WTC11 (cell line): Measurements from ENCODE around the gene NUP62. TPM values are rescaled to one million over a fixed set of nuclear protein-coding genes. Genes with fewer than 3 reads are reported as not detected.

ENCODE experiments used
- CREM ChIP-seq: sonication (generic); formaldehyde crosslinking; IDR thresholded peaks from 2 replicates; pipeline ENCODE4 v1.8.1; 2022; ENCODE audit warnings: mild to moderate bottlenecking, missing genetic modification reagents, moderate library complexity
- E2F1 ChIP-seq: sonication (generic); formaldehyde crosslinking; IDR thresholded peaks from 2 replicates; pipeline ENCODE4 v1.8.0; 2022; ENCODE audit warnings: mild to moderate bottlenecking, missing genetic modification reagents
- FOXP1 ChIP-seq: sonication (generic); formaldehyde crosslinking; IDR thresholded peaks from 2 replicates; pipeline ENCODE4 v1.8.0; 2022; ENCODE audit warnings: missing genetic modification reagents, mild to moderate bottlenecking, moderate library complexity, borderline replicate concordance
- IRF2 ChIP-seq: sonication (generic); formaldehyde crosslinking; IDR thresholded peaks from 2 replicates; pipeline ENCODE4 v1.8.0; 2022; ENCODE audit warnings: low read depth, missing genetic modification reagents, borderline replicate concordance
- MAX ChIP-seq: sonication (generic); formaldehyde crosslinking; IDR thresholded peaks from 2 replicates; pipeline ENCODE4 v1.8.0; 2022; ENCODE audit warnings: mild to moderate bottlenecking, missing genetic modification reagents
- NR3C1 ChIP-seq: sonication (generic); formaldehyde crosslinking; conservative IDR thresholded peaks from 2 replicates; pipeline ENCODE4 v1.8.1; 2023; ENCODE audit warnings: low read depth, mild to moderate bottlenecking, missing genetic modification reagents
- TEAD4 ChIP-seq: sonication (generic); formaldehyde crosslinking; IDR thresholded peaks from 2 replicates; pipeline ENCODE4 v1.8.0; 2022; ENCODE audit warnings: mild to moderate bottlenecking, missing genetic modification reagents
- ZNF263 ChIP-seq: sonication (generic); formaldehyde crosslinking; IDR thresholded peaks from 2 replicates; pipeline ENCODE4 v1.8.1; 2022; ENCODE audit warnings: low read depth, mild to moderate bottlenecking, moderate library complexity, missing genetic modification reagents
- ZNF317 ChIP-seq: sonication (generic); formaldehyde crosslinking; IDR thresholded peaks from 2 replicates; pipeline ENCODE4 v1.8.1; 2023; ENCODE audit warnings: low read depth, mild to moderate bottlenecking, moderate library complexity, missing genetic modification reagents, borderline replicate concordance
- ZNF425 ChIP-seq: fragments of 250-450 bp; sonication (Bioruptor Pico); conservative IDR thresholded peaks from 2 replicates; pipeline ENCODE4 v1.9.0; 2021; ENCODE audit warnings: mild to moderate bottlenecking
- total RNA-seq: library from RNA; stranded (reverse); gene quantifications from 3 replicates; pipeline ENCODE4 v1.2.3, GENCODE V29; 2021
- TF ChIP-seq, protein P1 (sequence below): sonication (generic); formaldehyde crosslinking; IDR thresholded peaks from 2 replicates; pipeline ENCODE4 v1.8.0; 2022; ENCODE audit warnings: mild to moderate bottlenecking, missing genetic modification reagents
- TF ChIP-seq, protein P2 (sequence below): sonication (generic); formaldehyde crosslinking; IDR thresholded peaks from 2 replicates; pipeline ENCODE4 v1.8.0; 2022; ENCODE audit warnings: missing genetic modification reagents
- TF ChIP-seq, protein P3 (sequence below): sonication (generic); formaldehyde crosslinking; conservative IDR thresholded peaks from 2 replicates; pipeline ENCODE4 v1.8.1; 2023; ENCODE audit warnings: mild to moderate bottlenecking, low read depth, missing genetic modification reagents, moderate library complexity

NUP62 gene
- total RNA-seq, 1 experiment from 2014 or later, result 87.1 TPM

DNA sequence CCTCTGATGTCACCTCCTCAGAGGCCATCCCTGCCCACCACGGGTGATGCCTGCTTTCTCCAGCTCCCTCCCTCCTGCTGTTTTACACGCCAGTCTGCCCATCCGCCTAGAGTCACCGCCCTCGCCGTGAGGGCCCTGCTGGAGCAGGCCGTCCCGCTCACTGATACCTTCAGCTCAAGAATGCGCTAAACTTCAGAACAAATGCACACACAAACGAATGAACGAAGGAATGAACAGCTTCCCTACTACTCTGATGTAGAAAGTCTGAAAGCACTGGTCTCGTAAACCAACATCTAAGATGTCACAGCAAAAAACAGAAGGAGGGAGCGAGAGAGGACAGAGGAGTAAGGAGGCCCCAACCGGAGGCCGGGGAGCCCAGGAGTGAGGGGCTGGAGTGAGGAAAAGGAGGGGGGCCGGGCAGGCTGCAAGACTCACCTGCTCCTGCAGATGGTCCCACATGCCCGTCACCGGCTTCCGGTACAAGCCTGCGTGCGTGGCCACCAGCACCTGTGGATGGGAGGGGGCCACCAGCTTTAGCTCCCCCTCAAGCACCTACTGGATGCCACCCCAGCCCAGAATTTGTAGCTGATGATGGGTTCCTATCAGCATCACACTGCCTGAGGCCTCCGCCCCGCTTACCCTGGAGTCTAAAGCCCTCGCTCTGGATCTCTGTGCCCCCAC is 65.9 kb downstream of the NUP62 start (continued):
- TF ChIP-seq, protein P1, sequence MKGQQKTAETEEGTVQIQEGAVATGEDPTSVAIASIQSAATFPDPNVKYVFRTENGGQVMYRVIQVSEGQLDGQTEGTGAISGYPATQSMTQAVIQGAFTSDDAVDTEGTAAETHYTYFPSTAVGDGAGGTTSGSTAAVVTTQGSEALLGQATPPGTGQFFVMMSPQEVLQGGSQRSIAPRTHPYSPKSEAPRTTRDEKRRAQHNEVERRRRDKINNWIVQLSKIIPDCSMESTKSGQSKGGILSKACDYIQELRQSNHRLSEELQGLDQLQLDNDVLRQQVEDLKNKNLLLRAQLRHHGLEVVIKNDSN (CRISPR knock-in tag), result no peak
- TF ChIP-seq E2F1 (CRISPR knock-in tag) (no peak), ZNF317 (CRISPR knock-in tag) (no peak), IRF2 (CRISPR knock-in tag) (no peak), NR3C1 (CRISPR knock-in tag) (no peak), CREM (CRISPR knock-in tag) (no peak), FOXP1 (CRISPR knock-in tag) (no peak), ZNF263 (no peak), MAX (no peak), TEAD4 (CRISPR knock-in tag) (no peak), ZNF425 (CRISPR knock-in tag) (no peak)
- TF ChIP-seq, protein P2, sequence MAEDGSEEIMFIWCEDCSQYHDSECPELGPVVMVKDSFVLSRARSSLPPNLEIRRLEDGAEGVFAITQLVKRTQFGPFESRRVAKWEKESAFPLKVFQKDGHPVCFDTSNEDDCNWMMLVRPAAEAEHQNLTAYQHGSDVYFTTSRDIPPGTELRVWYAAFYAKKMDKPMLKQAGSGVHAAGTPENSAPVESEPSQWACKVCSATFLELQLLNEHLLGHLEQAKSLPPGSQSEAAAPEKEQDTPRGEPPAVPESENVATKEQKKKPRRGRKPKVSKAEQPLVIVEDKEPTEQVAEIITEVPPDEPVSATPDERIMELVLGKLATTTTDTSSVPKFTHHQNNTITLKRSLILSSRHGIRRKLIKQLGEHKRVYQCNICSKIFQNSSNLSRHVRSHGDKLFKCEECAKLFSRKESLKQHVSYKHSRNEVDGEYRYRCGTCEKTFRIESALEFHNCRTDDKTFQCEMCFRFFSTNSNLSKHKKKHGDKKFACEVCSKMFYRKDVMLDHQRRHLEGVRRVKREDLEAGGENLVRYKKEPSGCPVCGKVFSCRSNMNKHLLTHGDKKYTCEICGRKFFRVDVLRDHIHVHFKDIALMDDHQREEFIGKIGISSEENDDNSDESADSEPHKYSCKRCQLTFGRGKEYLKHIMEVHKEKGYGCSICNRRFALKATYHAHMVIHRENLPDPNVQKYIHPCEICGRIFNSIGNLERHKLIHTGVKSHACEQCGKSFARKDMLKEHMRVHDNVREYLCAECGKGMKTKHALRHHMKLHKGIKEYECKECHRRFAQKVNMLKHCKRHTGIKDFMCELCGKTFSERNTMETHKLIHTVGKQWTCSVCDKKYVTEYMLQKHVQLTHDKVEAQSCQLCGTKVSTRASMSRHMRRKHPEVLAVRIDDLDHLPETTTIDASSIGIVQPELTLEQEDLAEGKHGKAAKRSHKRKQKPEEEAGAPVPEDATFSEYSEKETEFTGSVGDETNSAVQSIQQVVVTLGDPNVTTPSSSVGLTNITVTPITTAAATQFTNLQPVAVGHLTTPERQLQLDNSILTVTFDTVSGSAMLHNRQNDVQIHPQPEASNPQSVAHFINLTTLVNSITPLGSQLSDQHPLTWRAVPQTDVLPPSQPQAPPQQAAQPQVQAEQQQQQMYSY (CRISPR knock-in tag), result no peak
- TF ChIP-seq, protein P3, sequence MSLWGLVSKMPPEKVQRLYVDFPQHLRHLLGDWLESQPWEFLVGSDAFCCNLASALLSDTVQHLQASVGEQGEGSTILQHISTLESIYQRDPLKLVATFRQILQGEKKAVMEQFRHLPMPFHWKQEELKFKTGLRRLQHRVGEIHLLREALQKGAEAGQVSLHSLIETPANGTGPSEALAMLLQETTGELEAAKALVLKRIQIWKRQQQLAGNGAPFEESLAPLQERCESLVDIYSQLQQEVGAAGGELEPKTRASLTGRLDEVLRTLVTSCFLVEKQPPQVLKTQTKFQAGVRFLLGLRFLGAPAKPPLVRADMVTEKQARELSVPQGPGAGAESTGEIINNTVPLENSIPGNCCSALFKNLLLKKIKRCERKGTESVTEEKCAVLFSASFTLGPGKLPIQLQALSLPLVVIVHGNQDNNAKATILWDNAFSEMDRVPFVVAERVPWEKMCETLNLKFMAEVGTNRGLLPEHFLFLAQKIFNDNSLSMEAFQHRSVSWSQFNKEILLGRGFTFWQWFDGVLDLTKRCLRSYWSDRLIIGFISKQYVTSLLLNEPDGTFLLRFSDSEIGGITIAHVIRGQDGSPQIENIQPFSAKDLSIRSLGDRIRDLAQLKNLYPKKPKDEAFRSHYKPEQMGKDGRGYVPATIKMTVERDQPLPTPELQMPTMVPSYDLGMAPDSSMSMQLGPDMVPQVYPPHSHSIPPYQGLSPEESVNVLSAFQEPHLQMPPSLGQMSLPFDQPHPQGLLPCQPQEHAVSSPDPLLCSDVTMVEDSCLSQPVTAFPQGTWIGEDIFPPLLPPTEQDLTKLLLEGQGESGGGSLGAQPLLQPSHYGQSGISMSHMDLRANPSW (CRISPR knock-in tag), result no peak
- TF ChIP-seq, all 79 proteins: peak for 0
